Activated T-cell treated with anti-CD3 and anti-CD28 coated beads for 4 hours (primary cell): ENCODE results near the gene KCNQ2.

Source experiments
- DNase-seq: peaks from one replicate; pipeline ENCODE4 v3.0.0-alpha.2; 2020

The KCNQ2 gene

DNA sequence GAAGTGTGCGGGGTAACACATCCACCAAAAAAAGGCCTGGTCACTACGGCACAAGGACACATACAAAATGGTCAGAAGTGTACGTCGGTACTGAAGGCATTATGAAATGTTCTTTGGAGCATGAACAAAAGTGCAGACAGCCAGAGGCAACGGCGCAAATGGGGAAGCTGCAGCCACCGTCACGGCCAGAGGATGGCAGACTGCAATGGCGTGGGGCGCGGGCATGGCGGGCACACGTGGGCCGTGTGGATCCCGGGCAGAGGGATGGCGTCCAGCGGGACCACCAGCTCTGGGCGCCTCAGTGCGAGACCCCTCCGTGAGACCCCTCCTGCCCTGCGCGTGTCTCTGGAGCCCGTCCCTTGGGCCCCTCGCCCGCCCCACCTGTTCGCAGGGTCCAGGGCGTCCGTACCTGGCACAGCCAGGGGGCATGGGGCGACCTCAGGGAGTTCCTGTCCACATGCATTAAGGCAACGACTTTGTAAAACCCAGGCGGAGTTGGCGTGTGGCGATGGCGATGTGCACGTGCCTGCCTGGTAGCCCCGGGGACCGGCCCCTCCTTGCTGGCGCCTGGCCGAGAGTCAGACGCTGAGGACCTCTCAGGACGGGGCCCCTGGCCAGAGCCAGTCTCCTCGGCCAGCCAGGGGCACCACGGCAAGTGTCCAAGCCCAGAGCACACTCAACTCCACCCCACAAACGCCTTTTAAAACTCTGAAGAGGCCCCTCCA lies 71.8 kb downstream of the KCNQ2 start:
- no peak for DNase-seq

DNA sequence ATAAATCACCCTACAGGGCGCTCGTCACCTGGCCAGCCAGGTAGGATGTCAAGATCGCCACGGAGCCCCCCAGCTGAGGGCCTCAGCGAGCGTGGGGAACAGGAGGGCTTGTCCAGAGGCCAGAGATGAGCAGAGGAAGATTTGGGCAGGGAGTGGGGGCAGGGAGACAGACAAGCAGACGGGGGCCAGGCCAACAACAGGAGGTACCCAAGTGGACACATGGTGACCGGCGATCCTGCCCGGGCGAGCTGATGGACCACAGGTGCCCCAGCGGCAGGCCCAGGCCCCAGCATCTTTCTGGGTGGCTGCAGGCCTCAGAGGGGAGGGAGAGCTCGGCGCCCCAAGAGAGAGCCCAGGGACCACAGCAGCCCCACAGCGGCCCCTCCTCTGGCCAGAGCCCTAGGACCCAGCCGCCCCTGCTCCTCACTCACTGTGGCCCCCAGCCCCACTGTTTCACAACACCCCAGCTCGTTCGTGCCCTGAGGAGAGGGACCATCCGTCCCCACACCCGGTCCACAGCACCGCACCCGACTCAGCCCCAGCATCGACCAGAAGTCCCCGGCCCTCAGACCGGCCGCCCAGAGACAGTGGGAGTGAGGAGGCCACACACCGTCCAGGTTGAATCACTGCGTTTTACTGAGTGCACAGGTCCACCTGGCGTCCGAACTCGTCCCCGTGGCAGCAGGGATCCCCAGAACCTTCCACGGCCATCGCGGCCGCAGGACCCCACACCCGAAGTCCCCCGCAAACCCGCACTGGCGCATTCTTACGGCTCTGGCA lies 72.7 kb downstream of the KCNQ2 start:
- no peak for DNase-seq

DNA sequence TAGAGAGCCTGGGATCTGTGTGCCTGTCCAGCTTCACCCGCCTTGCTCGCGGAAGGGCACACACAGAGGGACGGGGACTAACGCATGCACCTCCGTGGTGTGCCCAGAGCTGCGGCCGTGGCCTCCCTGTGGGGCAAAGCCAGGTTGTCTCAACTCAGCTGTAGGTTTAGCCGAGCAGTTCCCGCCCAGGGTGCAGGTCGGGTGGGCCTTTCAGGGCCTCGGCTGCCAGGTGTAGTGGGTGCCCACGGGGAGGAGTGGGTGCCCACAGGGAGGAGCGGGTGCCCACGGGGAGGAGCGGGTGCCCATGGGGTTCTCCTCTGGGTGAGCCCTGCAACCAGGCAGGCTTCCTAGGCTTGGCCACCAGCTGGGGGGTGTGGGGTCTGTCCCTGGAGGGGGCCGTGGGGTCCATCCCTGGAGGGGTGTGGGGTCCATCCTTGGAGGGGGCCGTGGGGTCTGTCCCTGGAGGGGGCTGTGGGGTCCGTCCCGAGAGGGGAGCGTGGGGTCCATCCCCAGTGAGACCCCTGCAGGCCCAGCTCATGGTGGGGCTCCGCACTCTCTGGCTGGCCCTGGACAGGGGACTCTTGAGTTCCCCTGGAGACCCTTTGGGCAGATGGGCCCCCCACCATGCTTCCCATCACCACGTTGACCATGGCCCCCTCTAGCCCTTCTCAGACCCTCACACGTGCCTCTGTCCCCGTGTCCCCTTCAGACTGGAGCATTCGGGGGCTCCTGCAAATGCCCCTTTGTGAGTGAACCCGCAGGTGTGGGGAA lies 73.5 kb downstream of the KCNQ2 start:
- no peak for DNase-seq

DNA sequence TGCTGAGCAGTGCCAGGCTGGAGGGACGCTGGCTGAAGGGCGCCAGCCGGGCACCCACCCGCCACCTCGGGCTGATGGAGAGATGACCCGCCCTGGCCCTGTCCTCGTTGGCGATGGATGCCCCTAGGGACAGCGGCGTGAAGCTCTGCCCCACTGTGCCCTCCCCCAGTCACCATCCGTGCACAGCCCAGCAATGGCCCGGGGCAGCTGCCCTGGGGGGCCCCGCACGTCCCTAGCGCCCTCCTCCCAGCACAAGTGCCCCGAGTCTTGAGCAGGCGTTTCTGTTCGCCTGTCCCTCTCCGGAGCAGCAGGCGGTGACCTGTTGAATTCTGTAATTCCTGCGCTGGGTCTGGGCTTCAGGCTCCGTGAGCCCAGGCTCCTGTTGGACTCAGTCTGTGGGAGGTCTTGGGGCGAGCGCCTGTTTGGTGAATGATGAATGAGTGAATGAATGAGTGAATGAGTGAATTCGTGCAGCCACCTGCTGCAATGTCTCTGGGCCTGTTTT lies 74.5 kb downstream of the KCNQ2 start:
- DNase-seq: no peak

DNA sequence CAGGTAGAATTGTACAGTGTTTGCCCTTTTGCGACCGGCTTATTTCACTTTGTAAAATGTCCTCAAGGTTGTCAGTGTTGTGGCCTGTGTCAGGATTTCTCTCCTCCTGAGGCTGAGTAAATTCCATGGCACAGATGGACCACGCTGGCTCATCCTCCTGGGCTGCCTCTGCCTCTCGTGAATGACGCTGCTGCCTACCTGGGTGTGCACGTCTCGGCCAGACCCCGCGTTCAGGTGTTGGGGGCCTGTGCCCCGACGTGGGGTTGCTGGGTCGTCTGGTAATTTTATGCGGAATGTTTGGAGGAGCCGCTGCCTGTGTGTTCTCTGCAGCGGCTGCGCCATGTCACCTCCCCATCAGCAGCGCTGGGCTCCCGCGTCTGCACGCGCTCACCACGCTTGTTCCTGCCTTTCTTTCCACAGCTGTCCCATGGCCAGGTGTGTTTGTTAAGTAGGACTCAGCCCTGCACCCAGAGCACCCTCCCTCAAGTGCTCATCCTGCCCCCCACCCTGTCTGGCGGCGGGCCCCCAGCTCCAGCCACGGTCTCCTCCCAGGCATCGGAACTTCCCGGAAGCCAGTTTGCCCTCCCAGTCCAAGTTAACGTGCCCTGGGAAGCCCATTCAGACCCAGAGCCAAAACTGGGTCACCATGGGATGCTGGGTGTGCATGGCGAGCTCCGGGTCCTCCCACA lies 75.2 kb downstream of the KCNQ2 start:
- no peak for DNase-seq

DNA sequence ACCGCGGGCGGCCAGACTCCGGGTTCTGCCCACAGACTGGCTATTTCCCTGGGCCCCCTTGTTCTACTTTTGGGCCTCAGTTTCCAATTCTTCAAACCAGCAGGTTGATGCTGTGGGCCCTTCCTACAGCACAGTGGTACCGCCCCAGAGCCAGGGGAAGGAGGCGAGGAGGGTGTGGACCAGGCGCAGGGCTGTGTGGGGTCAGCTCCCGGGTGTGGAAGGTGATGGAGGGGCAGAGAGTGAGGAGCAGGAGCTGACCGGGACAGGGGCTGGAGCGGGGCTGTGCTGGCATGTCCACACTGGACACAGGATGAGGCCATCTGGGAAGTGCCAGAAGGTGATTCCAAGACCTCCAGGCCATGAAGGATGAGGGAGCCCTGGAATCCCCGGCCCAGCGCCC lies 76.2 kb downstream of the KCNQ2 start:
- no peak for DNase-seq

DNA sequence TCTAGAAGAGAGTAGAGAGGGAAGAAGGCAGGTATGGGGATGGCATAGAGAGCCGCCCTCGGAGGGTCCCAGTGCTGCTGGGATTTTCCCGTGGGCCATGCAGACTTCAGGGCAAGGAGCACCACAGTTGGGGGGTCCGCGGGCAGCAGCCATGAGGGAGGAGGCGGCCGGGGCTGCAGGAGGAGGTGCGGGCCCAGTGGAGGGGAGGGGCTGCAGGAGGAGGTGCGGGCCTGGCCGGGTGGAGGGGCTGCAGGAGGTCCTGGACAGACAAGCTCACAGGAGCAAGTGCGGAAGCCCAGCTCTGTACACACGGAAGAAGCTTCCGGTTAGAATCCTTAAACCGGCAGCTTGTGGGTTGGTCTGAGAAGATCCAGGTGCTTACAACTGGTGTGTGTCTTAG lies 76.7 kb downstream of the KCNQ2 start:
- no peak for DNase-seq

DNA sequence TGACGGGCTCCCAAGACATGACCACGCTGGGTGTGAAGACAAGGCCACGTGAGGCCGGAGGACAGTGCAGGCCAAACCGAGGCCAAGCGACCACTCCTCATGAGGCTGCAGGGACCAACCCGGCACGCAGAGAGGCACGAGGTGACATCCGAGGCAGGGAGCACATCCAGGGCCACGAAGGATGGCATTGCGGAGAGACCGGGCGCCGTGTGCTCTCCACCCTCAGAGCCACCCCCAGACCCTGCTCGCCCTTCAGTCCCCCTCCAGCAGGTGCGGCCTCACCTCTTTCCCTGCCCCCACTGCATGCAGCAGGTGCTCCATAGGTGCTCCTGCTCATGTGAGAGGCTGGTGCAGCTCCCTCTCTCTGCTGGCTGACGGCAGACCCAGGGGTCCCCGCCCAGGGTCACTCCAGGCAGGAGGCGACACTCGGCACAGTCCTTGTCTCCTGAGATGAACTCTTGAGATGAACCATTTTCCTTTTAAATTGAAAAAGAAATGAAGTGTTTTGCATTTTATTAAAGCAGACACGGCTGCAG lies 77.5 kb downstream of the KCNQ2 start:
- no peak for DNase-seq

DNA sequence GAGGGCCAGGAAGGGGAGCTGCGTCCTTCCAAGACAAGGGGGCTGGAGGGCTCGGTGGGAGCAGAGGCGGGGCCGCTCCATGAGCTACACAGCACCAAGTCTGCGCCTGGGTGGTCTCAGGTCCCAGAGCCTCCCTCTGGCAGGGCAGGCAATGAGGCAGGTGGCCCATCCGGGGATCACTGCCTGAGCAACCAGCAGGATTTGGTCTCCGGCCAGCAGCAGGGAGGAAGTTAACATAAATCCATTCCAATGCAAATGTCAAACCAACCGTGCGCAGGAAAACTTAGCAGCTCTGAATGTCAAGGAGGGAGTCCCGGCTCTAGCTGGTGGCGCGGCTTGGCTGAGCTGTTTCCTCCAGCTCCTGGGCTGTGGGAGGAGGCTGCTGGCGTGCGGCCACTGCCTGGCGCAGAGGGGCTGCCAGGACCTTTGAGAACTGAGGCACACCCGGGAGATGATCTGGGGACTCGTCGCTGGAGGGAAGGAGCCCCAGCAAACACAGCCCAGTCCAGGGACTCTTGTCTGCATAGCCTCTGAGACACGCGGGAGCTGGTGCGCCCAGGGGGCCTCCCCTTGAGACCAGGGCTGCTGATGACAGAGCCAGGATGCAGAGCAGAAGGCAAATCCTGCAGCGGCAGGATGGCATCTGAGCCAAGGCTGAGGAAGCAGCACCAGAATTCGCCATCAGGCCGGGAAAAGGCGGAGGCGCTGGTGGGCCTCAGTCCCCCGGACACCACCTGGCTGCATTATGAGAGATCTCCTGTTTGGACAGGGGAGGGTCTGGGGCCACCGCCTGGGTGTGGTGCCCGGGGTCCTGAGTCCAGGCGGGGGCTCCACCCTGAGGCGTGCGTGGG lies 78.2 kb downstream of the KCNQ2 start:
- DNase-seq: no peak

DNA sequence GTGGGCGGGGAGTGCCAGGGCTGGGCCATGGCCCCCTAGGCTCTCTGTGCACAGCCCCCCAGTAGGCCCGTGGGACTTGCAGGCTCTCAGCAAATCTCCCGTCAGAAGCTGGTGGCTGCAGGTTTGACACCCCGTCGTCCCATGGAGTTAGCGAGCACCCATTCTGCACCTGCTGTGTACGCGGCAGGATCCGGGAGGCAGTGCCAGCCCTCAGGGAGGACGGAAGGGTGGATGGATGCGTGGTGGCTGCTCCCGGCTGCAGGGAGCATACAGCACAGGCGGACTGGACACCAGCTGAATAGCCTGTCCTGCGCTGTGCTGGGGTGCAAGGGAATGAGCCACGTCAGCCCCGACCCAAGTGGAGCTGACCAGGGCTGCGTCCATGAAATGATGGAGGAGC lies 78.9 kb downstream of the KCNQ2 start:
- DNase-seq: no peak

DNA sequence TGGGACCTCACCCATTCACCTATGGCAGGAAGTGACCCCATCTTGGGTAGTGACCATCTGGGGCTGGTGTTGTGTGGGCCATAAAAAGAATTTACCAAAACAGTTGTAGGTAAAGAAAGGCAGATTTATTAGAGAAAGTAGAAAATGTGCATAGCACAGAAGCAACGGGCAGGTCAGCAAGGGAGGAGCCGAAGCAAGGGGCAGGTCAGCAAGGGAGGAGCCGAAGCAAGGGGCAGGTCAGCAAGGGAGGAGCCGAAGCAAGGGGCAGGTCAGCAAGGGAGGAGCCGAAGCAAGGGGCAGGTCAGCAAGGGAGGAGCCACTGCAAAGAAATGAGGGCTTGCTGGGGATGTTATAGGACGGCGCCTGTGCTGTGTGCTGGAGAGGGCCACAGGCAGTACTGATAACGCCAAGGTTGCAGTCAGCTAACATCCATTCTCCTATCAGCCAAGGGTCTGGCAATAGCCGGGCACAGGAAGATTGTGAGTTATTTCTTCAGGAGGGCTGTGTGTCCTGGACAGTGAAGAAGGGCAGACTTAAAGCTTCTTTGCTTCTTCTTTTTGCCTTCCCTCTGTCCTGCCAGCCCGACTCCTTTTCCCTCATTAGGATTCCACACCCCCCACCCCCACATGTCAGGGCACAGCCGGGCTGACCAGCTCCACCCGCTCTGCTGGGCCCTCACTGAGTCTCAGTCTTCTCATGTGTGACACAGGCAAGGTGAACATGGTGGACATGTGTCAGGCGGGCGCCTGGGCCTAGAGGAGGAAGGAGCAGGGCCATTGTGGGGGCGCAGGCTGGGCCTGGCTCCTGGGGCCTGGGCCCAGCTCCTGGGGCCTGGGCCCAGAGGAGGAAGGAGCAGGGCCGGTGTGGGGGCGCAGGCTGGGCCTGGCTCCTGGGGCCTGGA lies 79.7 kb downstream of the KCNQ2 start:
- DNase-seq: no peak

DNA sequence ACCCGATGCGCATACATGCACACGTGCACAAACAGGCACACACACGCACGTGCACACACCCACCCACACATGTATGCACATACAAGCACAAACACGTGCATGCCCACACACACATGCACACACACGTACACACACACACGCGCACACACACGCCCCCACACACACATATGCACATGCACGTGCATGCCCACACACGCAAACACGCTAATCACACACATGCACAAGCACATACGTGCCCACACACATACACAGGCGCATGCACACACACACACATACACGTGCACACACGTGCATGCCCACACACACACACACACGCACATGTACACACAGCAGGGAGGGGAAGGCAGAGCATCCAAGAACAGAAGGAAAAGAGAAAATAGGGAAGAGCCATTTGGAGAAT lies 84.5 kb downstream of the KCNQ2 start:
- no peak for DNase-seq

DNA sequence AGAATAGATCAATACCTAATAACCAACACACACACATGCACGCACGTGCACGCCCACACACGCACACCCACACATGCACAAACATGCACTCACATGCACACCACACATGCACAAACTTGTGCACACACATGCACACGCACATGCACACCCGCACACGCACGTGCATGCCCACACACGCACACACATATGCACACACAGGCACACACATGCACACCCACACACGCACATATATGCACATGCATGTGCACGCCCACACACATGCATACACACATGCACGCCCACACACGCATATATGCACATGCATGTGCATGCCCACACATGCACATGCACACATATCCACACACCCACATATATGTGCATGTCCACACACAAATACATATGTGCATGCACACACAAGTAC lies 85.1 kb downstream of the KCNQ2 start:
- DNase-seq: no peak

DNA sequence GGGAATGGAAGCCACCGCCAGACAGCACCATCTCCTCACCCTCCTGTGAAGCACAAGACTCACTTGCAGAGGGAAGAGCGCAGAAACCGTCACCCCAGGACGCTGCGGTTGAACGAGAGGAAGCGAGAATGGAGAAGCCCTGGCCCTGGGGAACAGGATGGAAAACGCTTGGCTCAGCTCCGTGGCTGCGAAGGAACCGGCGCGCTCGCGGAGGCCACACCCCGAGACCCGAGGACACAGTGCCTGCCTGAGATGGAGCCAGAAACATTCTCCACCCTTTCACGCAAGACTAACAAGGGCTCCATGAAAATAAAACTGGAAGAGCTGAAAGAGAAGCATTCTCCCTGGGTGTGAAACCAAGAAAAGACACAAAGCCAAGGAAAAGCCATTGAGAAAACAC lies 86.0 kb downstream of the KCNQ2 start:
- DNase-seq: no peak

DNA sequence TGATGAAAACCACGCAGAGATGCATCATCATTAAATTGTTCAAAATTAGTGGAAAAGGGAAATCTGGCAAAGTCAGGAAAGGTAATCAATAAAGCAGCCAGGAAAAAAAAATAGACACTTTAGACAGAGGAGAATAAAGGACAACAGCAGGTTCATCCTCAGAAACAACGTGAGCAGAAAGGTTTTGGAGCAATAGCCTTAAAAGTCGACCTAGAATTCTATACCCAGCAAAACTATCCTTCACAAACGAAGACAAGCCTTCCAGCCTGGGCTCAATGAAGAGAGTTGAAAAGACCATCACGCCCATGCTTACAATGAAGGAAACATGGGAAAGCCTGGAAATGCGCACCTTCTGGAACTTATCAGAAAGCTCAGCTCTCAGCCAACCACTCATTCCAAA lies 86.6 kb downstream of the KCNQ2 start:
- DNase-seq: no peak

DNA sequence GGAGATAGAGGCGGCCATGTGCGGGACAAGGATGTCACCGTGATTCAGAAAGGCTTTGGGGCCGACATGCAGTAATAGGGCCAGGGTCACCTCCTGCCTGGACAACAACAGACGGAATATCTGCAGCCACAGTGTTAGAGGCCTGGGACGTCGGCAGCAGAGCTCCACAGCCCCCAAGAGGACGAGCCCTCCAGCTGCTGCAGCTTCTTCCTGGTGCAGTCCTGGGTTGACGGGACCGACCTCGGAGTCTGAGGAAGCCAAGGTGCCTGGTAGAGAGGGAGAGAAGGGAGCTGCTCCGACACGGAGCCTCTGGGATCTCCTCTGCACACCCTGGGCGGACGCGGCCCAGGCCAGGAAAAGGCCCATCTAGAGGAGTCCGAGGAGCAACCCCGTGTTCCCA lies 88.1 kb downstream of the KCNQ2 start:
- no peak for DNase-seq

DNA sequence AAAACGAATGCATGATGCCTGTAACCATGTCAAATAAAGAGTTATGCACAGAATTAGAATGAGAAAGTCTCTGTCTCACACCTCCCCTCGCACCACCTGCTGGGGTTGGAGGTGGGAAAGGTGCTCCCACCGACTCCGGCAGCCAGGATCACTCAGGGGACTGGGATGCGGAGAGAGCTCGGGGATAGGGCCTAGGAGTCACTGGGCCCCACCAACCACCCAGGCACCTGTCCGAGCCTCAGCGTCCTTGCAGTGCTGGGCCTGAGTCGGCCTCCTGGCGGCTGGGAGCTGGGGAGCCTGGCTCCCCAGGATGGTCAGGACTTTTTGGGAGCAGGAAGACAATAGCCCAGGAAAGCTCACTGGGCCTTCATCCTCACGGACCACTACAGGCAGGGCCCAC lies 88.9 kb downstream of the KCNQ2 start:
- no peak for DNase-seq

DNA sequence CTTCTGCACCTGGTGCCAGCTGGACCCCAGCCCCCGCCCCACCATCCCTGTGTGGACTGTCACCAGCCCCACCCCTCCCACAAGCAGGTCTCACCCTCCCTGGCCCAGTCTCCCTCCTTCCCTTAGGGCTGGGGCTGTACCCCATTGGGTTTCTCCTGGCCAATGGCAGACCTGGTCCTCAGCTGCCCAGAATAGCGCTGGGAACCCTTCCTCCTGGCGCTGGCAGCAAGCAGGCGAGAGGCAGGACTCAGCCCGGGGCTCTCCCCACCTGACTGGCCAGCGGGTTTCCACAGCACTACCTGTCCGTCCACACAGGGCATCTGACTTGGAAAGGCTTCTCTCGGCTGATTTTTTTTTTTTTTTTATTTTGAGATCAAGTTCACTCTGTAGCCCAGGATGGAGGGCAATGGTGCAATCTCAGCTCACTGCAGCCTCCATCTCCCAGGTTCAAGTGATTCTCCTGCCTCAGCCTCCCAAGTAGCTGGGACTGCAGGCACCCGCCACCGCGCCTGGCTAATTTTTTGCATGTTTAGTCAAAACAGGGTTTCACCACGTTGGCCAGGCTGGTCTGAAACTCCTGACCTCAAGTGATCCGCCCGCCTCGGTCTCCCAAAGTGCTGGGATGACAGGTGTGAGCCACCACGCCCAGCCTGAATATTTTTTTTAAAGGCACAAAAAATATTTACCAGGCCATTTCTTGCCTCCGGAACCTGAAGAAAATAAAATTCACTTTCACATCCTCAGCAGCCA lies 89.7 kb downstream of the KCNQ2 start:
- DNase-seq: no peak

DNA sequence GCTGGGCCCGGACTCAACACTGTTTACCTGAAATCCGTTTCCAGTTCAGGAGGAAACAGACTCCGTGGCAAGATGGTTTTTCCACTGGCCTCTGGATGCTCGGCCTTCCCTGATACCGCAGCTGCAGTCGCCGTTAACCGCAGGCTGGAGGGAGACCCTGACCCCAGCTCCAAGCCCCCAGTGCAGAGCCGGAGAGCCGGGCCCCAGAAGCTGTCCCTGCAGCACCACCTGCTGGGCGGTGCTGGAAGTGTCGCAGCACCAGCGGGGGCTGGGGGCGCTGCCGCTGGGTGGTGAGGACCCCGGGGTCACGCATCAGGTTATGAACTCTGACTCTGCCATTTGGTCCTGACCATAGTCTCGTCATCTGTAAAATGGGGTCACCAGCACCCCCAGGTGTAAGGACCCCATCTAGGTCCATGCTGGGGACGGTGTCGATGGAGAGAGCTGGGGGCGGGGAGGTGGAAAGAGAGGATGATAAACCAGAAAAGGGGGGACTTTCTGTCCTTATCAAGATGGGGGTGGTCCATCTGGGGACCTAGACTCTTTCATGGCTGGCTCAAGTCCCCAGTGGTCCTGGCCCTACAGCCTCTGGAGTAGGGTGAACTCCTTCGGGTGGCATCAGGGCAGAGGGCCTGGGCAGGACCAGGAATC lies 90.5 kb downstream of the KCNQ2 start:
- peak; percentile 9 for DNase-seq
